ENCODE measurements around the gene THAP4. TPM values are rescaled to one million over a fixed set of nuclear protein-coding genes. Genes with fewer than 3 reads are reported as not detected.
"Not testable (repeated sequence)": the region's sequence is repeated elsewhere in the genome, so short reads cannot be mapped to it uniquely, and the experiment has no call there.

The THAP4 gene
- total and polyA plus RNA-seq, 4 donors, result 18.5 to 48.4 (median 45.5) TPM

GRCh38 chr2:241567776-241568175 is 69.2 kb downstream of the THAP4 start:
- Histone ChIP-seq H3K27me3 (ENCODE audit: control insufficient read depth, insufficient read depth, low read length) (no peaks in the 10 kb centered on the region), H3K4me1 (ENCODE audit: control insufficient read depth, insufficient read depth, low read length) (peaks cover 29% of the 10 kb centered on the region)
- 84% methylated on average over 7 of the region's 8 CpGs for WGBS (ENCODE audit: insufficient coverage)

GRCh38 chr2:241567266-241567665 is 69.7 kb downstream of the THAP4 start:
- H3K27ac ChIP-seq (ENCODE audit: low read depth, low read length); H3K4me3 ChIP-seq (ENCODE audit: low read depth, low read length); H3K27me3 ChIP-seq (ENCODE audit: control insufficient read depth, insufficient read depth, low read length); DNase-seq (ENCODE audit: low read depth in 4 of 6, low spot score in 6 of 6); H3K9me3 ChIP-seq (ENCODE audit: control insufficient read depth, insufficient read depth, low read length): not testable (repeated sequence)
- WGBS (ENCODE audit: insufficient coverage), result 91% methylated on average over 5 of the region's 15 CpGs
- Histone ChIP-seq H3K36me3 (ENCODE audit: control insufficient read depth, insufficient read depth, low read length) (peaks cover 50% of the 10 kb centered on the region), H3K4me1 (ENCODE audit: control insufficient read depth, insufficient read depth, low read length) (peaks cover 30% of the 10 kb centered on the region)

More at GRCh38 chr2:241567776-241568175, 69.2 kb downstream of the THAP4 start:
- H3K9me3 ChIP-seq (ENCODE audit: control insufficient read depth, insufficient read depth, low read length), result no peaks in the 10 kb centered on the region
- H3K36me3 ChIP-seq (ENCODE audit: control insufficient read depth, insufficient read depth, low read length), result peaks cover 50% of the 10 kb centered on the region
- DNase-seq (ENCODE audit: low read depth in 4 of 6, low spot score in 6 of 6), result no peak
- no peak overlapping the region for H3K4me3 ChIP-seq (ENCODE audit: low read depth, low read length)
- H3K27ac ChIP-seq (ENCODE audit: low read depth, low read length), result no peak overlapping the region

DNA sequence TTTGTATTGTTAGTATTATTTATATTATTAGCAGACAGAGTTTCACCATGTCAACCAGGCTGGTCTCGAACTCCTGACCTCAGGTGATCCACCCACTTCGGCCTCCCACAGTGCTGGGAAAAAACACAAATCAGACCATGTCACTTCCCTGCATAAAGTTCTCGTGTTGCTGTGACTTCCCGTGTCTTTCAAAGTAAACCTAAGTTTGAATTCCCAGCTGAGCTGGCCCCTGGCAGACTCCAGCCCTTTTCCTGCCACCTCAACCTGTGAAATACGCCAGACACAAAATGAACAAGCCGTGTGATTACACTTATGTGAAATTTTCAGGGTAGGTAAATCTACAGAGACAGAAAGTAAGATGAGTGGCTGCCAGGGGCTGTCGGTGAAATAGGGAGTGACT is 70.5 kb downstream of the THAP4 start:
- Histone ChIP-seq H3K9me3 (ENCODE audit: control insufficient read depth, insufficient read depth, low read length) (no peaks in the 10 kb centered on the region), H3K4me3 (ENCODE audit: low read depth, low read length) (no peak overlapping the region), H3K27ac (ENCODE audit: low read depth, low read length) (no peak overlapping the region), H3K36me3 (ENCODE audit: control insufficient read depth, insufficient read depth, low read length) (peaks cover 49% of the 10 kb centered on the region), H3K4me1 (ENCODE audit: control insufficient read depth, insufficient read depth, low read length) (peaks cover 32% of the 10 kb centered on the region), H3K27me3 (ENCODE audit: control insufficient read depth, insufficient read depth, low read length) (no peaks in the 10 kb centered on the region)
- no peak for DNase-seq (ENCODE audit: low read depth in 4 of 6, low spot score in 6 of 6)
- WGBS (ENCODE audit: insufficient coverage), result 91% methylated on average over 2 of the region's 7 CpGs

- H3K9me3 ChIP-seq (ENCODE audit: control insufficient read depth, insufficient read depth, low read length); H3K4me3 ChIP-seq (ENCODE audit: low read depth, low read length); H3K27ac ChIP-seq (ENCODE audit: low read depth, low read length); DNase-seq (ENCODE audit: low read depth in 4 of 6, low spot score in 6 of 6); H3K27me3 ChIP-seq (ENCODE audit: control insufficient read depth, insufficient read depth, low read length): not testable (repeated sequence)
- 95% methylated on average over 7 of the region's 11 CpGs for WGBS (ENCODE audit: insufficient coverage)
- H3K4me1 ChIP-seq (ENCODE audit: control insufficient read depth, insufficient read depth, low read length), result peaks cover 32% of the 10 kb centered on the region
- peaks cover 46% of the 10 kb centered on the region for H3K36me3 ChIP-seq (ENCODE audit: control insufficient read depth, insufficient read depth, low read length)
Measured at GRCh38 chr2:241566021-241566420, 70.9 kb downstream of the THAP4 start.

GRCh38 chr2:241565411-241565810 is 71.5 kb downstream of the THAP4 start:
- H3K9me3 ChIP-seq (ENCODE audit: control insufficient read depth, insufficient read depth, low read length), result no peaks in the 10 kb centered on the region
- H3K4me1 ChIP-seq (ENCODE audit: control insufficient read depth, insufficient read depth, low read length), result peaks cover 38% of the 10 kb centered on the region
- DNase-seq (ENCODE audit: low read depth in 4 of 6, low spot score in 6 of 6), result no peak
- H3K27ac ChIP-seq (ENCODE audit: low read depth, low read length), result no peak overlapping the region
- H3K27me3 ChIP-seq (ENCODE audit: control insufficient read depth, insufficient read depth, low read length), result no peaks in the 10 kb centered on the region
- no peak overlapping the region for H3K4me3 ChIP-seq (ENCODE audit: low read depth, low read length)
- WGBS (ENCODE audit: insufficient coverage), result 47% methylated on average over 8 of the region's 10 CpGs
- H3K36me3 ChIP-seq (ENCODE audit: control insufficient read depth, insufficient read depth, low read length), result peaks cover 51% of the 10 kb centered on the region

DNA sequence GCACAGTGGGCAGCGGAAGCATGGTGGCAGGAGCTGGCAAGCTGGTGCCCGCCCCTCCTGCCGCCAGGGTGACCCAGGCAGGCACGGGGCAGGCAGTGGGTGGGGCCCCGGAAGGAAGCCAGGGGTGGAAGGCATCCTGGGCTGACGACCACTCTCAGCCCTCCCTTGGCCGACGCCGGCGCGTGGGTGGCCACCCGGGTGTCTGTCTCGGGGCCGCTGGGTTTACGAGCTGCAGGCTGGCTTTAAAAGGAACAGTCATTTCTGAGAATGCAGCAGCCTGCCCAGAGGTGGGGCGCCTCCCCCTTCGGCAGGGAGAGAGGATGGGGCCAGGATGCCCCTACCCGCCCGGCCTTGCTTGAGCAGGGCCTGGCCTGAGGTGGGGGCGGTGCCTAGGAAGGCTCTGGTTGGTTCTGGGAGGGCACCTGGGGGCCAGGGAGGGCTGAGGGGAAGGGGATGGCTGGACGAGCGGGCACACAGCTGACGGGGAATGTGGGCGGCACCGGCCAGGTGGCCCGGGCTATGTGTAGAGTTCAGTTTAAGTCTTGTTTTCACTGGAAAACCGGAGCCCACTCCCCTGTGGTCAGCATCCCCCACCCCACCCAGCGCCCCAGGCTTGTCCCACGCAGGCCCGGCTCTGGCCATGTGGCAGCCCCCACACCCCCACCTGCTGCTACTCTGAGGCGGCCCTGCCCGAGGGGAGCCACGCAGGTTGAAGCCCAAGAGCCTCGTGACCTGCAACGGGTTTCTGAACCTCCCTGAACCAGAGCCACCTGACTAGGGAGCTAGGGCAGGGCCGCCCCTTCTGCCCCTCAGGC is 72.2 kb downstream of the THAP4 start:
- H3K27me3 ChIP-seq (ENCODE audit: control insufficient read depth, insufficient read depth, low read length), result peaks cover 2% of the 10 kb centered on the region
- peaks cover 51% of the 10 kb centered on the region for H3K36me3 ChIP-seq (ENCODE audit: control insufficient read depth, insufficient read depth, low read length)
- 76% methylated on average over 29 of the region's 36 CpGs for WGBS (ENCODE audit: insufficient coverage)
- no peaks in the 10 kb centered on the region for H3K9me3 ChIP-seq (ENCODE audit: control insufficient read depth, insufficient read depth, low read length)
- no peak for DNase-seq (ENCODE audit: low read depth in 4 of 6, low spot score in 6 of 6)
- H3K4me3 ChIP-seq (ENCODE audit: low read depth, low read length), result no peak overlapping the region
- H3K27ac ChIP-seq (ENCODE audit: low read depth, low read length), result no peak overlapping the region
- H3K4me1 ChIP-seq (ENCODE audit: control insufficient read depth, insufficient read depth, low read length), result peaks cover 44% of the 10 kb centered on the region

GRCh38 chr2:241563981-241564595 is 72.9 kb downstream of the THAP4 start:
- H3K4me1 ChIP-seq (ENCODE audit: control insufficient read depth, insufficient read depth, low read length), result peaks cover 46% of the 10 kb centered on the region
- H3K9me3 ChIP-seq (ENCODE audit: control insufficient read depth, insufficient read depth, low read length), result no peaks in the 10 kb centered on the region
- DNase-seq (ENCODE audit: low read depth in 4 of 6, low spot score in 6 of 6), result no peak
- peaks cover 49% of the 10 kb centered on the region for H3K36me3 ChIP-seq (ENCODE audit: control insufficient read depth, insufficient read depth, low read length)
- H3K27ac ChIP-seq (ENCODE audit: low read depth, low read length), result no peak overlapping the region
- no peak overlapping the region for H3K4me3 ChIP-seq (ENCODE audit: low read depth, low read length)
- 77% methylated on average over 22 of the region's 23 CpGs for WGBS (ENCODE audit: insufficient coverage)
- H3K27me3 ChIP-seq (ENCODE audit: control insufficient read depth, insufficient read depth, low read length), result peaks cover 2% of the 10 kb centered on the region

DNA sequence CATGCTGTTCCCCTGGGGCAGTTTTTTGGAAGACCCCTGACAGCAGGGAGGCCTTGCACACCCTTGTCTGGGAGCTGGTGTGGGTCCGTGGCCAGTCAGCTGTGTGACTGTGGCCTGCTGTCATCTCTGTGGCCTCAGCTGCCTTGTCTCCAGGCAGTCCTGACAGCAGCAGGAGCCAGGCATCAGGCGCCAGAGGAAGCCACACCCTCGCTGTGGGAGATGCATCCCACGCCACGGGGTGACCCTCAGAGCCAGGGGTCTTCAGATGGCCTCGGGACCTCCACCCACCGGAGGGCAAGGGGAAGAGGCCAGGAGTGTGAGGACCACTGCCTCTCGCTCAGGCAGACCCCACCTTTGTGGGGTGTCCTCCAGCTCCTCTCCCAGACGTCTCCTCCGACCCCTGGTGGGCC is 73.4 kb downstream of the THAP4 start:
- DNase-seq (ENCODE audit: low read depth in 4 of 6, low spot score in 6 of 6), result no peak
- no peak overlapping the region for H3K27ac ChIP-seq (ENCODE audit: low read depth, low read length)
- WGBS (ENCODE audit: insufficient coverage), result 78% methylated on average over 10 of the region's 10 CpGs
- H3K9me3 ChIP-seq (ENCODE audit: control insufficient read depth, insufficient read depth, low read length), result no peaks in the 10 kb centered on the region
- H3K27me3 ChIP-seq (ENCODE audit: control insufficient read depth, insufficient read depth, low read length), result peaks cover 2% of the 10 kb centered on the region
- H3K4me1 ChIP-seq (ENCODE audit: control insufficient read depth, insufficient read depth, low read length), result peaks cover 46% of the 10 kb centered on the region
- H3K4me3 ChIP-seq (ENCODE audit: low read depth, low read length), result no peak overlapping the region
- peaks cover 49% of the 10 kb centered on the region for H3K36me3 ChIP-seq (ENCODE audit: control insufficient read depth, insufficient read depth, low read length)

- Histone ChIP-seq H3K4me1 (ENCODE audit: control insufficient read depth, insufficient read depth, low read length) (peaks cover 50% of the 10 kb centered on the region), H3K9me3 (ENCODE audit: control insufficient read depth, insufficient read depth, low read length) (no peaks in the 10 kb centered on the region), H3K27ac (ENCODE audit: low read depth, low read length) (no peak overlapping the region), H3K4me3 (ENCODE audit: low read depth, low read length) (no peak overlapping the region), H3K36me3 (ENCODE audit: control insufficient read depth, insufficient read depth, low read length) (peaks cover 49% of the 10 kb centered on the region), H3K27me3 (ENCODE audit: control insufficient read depth, insufficient read depth, low read length) (peaks cover 5% of the 10 kb centered on the region)
- DNase-seq (ENCODE audit: low read depth in 4 of 6, low spot score in 6 of 6), result no peak
- 85% methylated on average over 13 of the region's 13 CpGs for WGBS (ENCODE audit: insufficient coverage)
Measured at GRCh38 chr2:241563031-241563507, 73.9 kb downstream of the THAP4 start.

Measured in spinal cord (tissue), 10 donors.